Ishikawa (cell line): ENCODE measurements around the gene TSHZ3.

Source experiments
- CEBPB ChIP-seq: IDR thresholded peaks from 2 replicates; pipeline ENCODE4 v1.6.1; 2012
- CREB1 ChIP-seq: IDR thresholded peaks from 2 replicates; pipeline ENCODE4 v1.6.1; 2012; ENCODE audit warnings: low read depth
- EGR1 ChIP-seq: IDR thresholded peaks from 2 replicates; pipeline ENCODE4 v1.6.1; 2012
- EP300 ChIP-seq: IDR thresholded peaks from 2 replicates; pipeline ENCODE4 v1.6.1; 2012; ENCODE audit warnings: borderline replicate concordance
- FOXM1 ChIP-seq: IDR thresholded peaks from 2 replicates; pipeline ENCODE4 v1.6.1; 2012; ENCODE audit warnings: low read depth, borderline replicate concordance
- NFIC ChIP-seq: IDR thresholded peaks from 2 replicates; pipeline ENCODE4 v1.6.1; 2012
- RAD21 ChIP-seq: IDR thresholded peaks from 2 replicates; pipeline ENCODE4 v1.6.1; 2012; ENCODE audit warnings: low read depth
- TAF1 ChIP-seq: IDR thresholded peaks from 2 replicates; pipeline ENCODE4 v1.6.1; 2012; ENCODE audit warnings: low read depth, mild to moderate bottlenecking
- TCF12 ChIP-seq: IDR thresholded peaks from 2 replicates; pipeline ENCODE4 v1.6.1; 2012; ENCODE audit warnings: low read depth
- TEAD4 ChIP-seq: IDR thresholded peaks from 2 replicates; pipeline ENCODE4 v1.6.1; 2012
- USF1 ChIP-seq: IDR thresholded peaks from 2 replicates; pipeline ENCODE4 v1.6.1; 2012
- YY1 ChIP-seq: IDR thresholded peaks from 2 replicates; pipeline ENCODE4 v1.6.1; 2012; ENCODE audit warnings: low read depth
- TF ChIP-seq, protein P1 (sequence below): IDR thresholded peaks from 2 replicates; pipeline ENCODE4 v1.6.1; 2012; ENCODE audit warnings: low read depth, mild to moderate bottlenecking
- TF ChIP-seq, protein P2 (sequence below): IDR thresholded peaks from 2 replicates; pipeline ENCODE4 v1.6.1; 2012

Gene TSHZ3

DNA sequence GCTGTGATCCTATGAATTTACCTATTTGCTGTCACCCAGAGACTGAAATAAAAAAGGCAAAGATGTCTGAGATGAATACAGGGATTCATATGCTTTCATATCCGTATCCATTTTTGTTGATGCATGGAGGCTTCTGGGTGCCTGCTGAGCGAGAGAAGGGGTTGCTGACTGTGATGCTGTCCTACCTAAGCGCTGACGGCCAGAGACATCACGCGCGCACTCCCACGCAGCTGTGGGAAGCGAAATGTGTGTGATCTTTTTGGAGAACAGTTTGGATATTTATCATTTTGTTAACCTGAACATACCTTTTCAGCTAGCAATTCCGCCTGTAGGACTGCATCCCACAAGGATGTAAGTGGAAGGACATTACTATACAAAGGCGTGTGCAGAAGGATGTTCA is 23.9 kb downstream of the TSHZ3 start:
- TF ChIP-seq CREB1 (no peak), YY1 (no peak), TAF1 (no peak), FOXM1 (no peak), TEAD4 (no peak), USF1 (no peak), CEBPB (no peak), RAD21 (no peak), EP300 (no peak)
- TF ChIP-seq, protein P1, sequence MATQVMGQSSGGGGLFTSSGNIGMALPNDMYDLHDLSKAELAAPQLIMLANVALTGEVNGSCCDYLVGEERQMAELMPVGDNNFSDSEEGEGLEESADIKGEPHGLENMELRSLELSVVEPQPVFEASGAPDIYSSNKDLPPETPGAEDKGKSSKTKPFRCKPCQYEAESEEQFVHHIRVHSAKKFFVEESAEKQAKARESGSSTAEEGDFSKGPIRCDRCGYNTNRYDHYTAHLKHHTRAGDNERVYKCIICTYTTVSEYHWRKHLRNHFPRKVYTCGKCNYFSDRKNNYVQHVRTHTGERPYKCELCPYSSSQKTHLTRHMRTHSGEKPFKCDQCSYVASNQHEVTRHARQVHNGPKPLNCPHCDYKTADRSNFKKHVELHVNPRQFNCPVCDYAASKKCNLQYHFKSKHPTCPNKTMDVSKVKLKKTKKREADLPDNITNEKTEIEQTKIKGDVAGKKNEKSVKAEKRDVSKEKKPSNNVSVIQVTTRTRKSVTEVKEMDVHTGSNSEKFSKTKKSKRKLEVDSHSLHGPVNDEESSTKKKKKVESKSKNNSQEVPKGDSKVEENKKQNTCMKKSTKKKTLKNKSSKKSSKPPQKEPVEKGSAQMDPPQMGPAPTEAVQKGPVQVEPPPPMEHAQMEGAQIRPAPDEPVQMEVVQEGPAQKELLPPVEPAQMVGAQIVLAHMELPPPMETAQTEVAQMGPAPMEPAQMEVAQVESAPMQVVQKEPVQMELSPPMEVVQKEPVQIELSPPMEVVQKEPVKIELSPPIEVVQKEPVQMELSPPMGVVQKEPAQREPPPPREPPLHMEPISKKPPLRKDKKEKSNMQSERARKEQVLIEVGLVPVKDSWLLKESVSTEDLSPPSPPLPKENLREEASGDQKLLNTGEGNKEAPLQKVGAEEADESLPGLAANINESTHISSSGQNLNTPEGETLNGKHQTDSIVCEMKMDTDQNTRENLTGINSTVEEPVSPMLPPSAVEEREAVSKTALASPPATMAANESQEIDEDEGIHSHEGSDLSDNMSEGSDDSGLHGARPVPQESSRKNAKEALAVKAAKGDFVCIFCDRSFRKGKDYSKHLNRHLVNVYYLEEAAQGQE, result no peak

GRCh38 chr19:31319465-31319864 is 29.8 kb downstream of the TSHZ3 start:
- no peak for TF ChIP-seq NFIC
- TF ChIP-seq USF1, result no peak
- TF ChIP-seq YY1, result no peak
- TF ChIP-seq, protein P1, result no peak
- no peak for TF ChIP-seq TAF1
- TF ChIP-seq FOXM1, result no peak
- no peak for TF ChIP-seq RAD21
- TF ChIP-seq TEAD4, result no peak
- TF ChIP-seq, protein P2, sequence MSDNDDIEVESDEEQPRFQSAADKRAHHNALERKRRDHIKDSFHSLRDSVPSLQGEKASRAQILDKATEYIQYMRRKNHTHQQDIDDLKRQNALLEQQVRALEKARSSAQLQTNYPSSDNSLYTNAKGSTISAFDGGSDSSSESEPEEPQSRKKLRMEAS, result no peak
- no peak for TF ChIP-seq CEBPB

DNA sequence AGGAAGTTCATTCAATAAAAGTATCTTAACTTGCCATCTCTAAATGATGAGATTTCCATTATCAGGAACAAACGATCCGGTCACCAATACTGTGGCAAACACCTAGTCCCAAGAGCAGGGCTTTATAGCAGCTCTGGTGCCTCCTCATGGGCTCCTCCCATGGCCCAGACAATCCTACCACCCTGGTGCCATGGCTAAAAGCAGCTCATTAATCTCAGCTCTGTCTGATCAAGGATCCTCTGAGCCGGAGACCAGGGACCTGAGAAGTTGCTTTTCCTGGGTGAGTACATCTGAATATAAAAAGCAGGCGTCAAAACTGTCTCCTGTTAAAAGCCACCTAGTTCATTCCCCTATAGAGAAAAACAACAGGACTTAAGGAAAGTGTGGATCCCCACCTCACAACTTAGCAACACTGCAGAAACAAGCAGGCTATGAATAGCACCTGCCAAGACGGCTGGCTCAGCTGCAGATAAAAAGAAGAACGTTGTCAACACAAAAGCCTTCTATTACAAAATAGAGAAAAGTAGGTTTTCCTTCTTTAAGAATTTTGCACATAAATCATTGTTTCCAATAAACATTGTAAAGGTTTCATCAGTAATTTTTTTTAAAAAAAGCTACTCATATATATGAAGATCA is 30.3 kb downstream of the TSHZ3 start:
- no peak for TF ChIP-seq EGR1
- TF ChIP-seq, protein P2, result no peak
- TF ChIP-seq NFIC, result no peak
- TF ChIP-seq, protein P1, result no peak
- TF ChIP-seq YY1, result no peak
- TF ChIP-seq TAF1, result no peak
- TF ChIP-seq USF1, result no peak
- no peak for TF ChIP-seq RAD21

DNA sequence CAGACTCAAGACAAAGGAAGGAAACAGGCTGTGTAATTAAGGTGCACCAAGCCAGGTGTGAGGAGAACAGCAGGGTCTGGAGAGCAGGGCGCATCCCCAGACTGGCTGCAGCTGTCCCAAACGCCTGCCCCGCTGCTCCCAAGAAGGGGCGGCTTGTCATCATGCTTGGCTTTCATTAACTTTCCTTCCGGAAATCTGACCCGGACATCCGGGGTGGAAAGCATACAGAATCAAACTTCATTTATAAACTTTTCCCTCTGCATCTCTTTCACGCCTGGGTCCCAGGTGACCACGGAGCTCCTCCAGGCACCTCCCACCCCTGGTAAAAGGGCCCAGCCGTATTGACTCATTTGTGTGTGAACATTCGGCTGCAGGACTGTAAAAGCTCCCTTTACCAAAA is 31.7 kb downstream of the TSHZ3 start:
- no peak for TF ChIP-seq EGR1
- TF ChIP-seq CEBPB, result no peak
- TF ChIP-seq, protein P1, result no peak
- no peak for TF ChIP-seq CREB1
- no peak for TF ChIP-seq EP300
- no peak for TF ChIP-seq TCF12
